Measurements from ENCODE around the gene JARID2. TPM values are rescaled to one million over a fixed set of nuclear protein-coding genes. Genes with fewer than 3 reads are reported as not detected.

The JARID2 gene
- polyA plus RNA-seq, 1 experiment, result 9.7 TPM

- Histone ChIP-seq H3K27me3 (ENCODE audit: control insufficient read depth, insufficient read depth, low read length) (no peaks in the 10 kb centered on the region), H3K4me3 (ENCODE audit: low read depth, low read length) (no peak overlapping the region), H3K27ac (ENCODE audit: low read depth, low read length) (no peak overlapping the region), H3K9me3 (ENCODE audit: control insufficient read depth, insufficient read depth, low read length) (no peaks in the 10 kb centered on the region)
- DNase-seq (ENCODE audit: low read depth, low spot score), result no peak
- TF ChIP-seq CTCF (IDR thresholded peaks at IDR 0.05; ENCODE audit: low read depth, low read length), result no peak
- POLR2A ChIA-PET, result interaction anchor here (0.5 kb wide), 1 partner anchor 189 kb away, joined by 3 read pairs; the partner anchor contains the start of gene DTNBP1
- CTCF ChIA-PET, result interaction anchor here (1.7 kb wide), 1 partner anchor 10 kb away, joined by 8 read pairs; no protein-coding TSS in a partner anchor
Measured at GRCh38 chr6:15473741-15474161, 227.9 kb downstream of the JARID2 start.

- Histone ChIP-seq H3K9me3 (ENCODE audit: control insufficient read depth, insufficient read depth, low read length) (no peaks in the 10 kb centered on the region), H3K27me3 (ENCODE audit: control insufficient read depth, insufficient read depth, low read length) (no peaks in the 10 kb centered on the region), H3K4me3 (ENCODE audit: low read depth, low read length) (no peak overlapping the region), H3K27ac (ENCODE audit: low read depth, low read length) (no peak overlapping the region)
- POLR2A ChIA-PET, result interaction anchor here (0.6 kb wide), 1 partner anchor 228 kb away, joined by 3 read pairs; the partner anchor contains the start of gene JARID2
- DNase-seq (ENCODE audit: low read depth, low spot score), result no peak
- TF ChIP-seq CTCF (IDR thresholded peaks at IDR 0.05; ENCODE audit: low read depth, low read length), result no peak
- CTCF ChIA-PET, result interaction anchor here (1.7 kb wide), 1 partner anchor 10 kb away, joined by 8 read pairs; no protein-coding TSS in a partner anchor
Measured at GRCh38 chr6:15474196-15474595, 228.3 kb downstream of the JARID2 start.

DNA sequence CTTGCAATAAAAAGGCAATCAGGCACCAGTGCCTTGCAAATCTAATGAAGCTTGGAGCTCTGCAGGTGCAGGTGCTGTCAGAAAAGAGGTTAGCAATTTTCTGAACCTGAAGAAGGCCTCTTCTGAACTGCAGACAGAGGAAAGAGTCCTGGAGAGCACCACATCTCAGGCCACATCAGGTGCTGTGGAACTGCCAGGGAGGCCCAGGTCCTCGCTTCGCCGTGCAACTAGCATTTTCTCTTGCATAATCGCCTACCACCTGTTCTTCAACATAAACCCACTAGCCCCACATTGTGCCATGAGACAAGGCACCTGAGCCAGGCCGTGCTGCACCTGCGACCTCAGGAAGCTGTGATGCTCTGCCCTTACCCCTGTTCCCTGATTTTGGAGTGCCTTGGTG, 229.4 kb downstream of the JARID2 start:
- DNase-seq (ENCODE audit: low read depth, low spot score), result no peak
- Histone ChIP-seq H3K27ac (ENCODE audit: low read depth, low read length) (no peak overlapping the region), H3K4me3 (ENCODE audit: low read depth, low read length) (no peak overlapping the region), H3K27me3 (ENCODE audit: control insufficient read depth, insufficient read depth, low read length) (no peaks in the 10 kb centered on the region), H3K9me3 (ENCODE audit: control insufficient read depth, insufficient read depth, low read length) (no peaks in the 10 kb centered on the region)
- CTCF ChIA-PET, result interaction anchor here (0.6 to 1.5 kb wide), 2 partner anchors 15 to 1429 kb away, joined by 3 to 4 read pairs; no protein-coding TSS in a partner anchor
- POLR2A ChIA-PET, result no interaction called here
- TF ChIP-seq CTCF (IDR thresholded peaks at IDR 0.05; ENCODE audit: low read depth, low read length), result no peak

DNA sequence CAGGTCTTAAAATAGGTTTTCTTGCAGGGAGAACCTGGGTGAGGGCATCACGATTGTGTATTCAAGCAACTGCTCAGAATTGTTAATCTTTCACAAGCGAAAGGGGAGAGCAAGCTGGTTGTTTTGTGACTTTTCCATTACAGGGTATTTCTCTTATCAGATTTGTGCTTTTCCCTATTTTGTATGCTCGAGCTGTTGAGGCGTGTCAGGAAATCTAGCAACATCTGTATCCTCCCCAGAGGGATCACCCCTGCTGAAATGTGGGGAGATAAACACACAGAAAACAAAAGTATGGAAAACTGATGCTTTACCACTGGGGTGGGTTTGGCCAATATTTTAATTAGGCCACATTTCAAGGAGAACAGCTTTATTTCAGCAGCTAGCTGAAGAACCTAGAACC, 230.0 kb downstream of the JARID2 start:
- H3K9me3 ChIP-seq (ENCODE audit: control insufficient read depth, insufficient read depth, low read length), result no peaks in the 10 kb centered on the region
- no peak for TF ChIP-seq CTCF (IDR thresholded peaks at IDR 0.05; ENCODE audit: low read depth, low read length)
- no peak overlapping the region for H3K4me3 ChIP-seq (ENCODE audit: low read depth, low read length)
- DNase-seq (ENCODE audit: low read depth, low spot score), result no peak
- CTCF ChIA-PET, result interaction anchor here (1.0 to 1.5 kb wide), 2 partner anchors 15 to 34 kb away, joined by 3 to 4 read pairs; no protein-coding TSS in a partner anchor
- H3K27me3 ChIP-seq (ENCODE audit: control insufficient read depth, insufficient read depth, low read length), result no peaks in the 10 kb centered on the region
- POLR2A ChIA-PET, result no interaction called here
- peak overlapping the region; percentile 25 for H3K27ac ChIP-seq (ENCODE audit: low read depth, low read length)

GRCh38 chr6:15476631-15477380, 230.9 kb downstream of the JARID2 start:
- Histone ChIP-seq H3K4me3 (ENCODE audit: low read depth, low read length) (no peak overlapping the region), H3K27ac (ENCODE audit: low read depth, low read length) (peak overlapping the region; percentile 83), H3K9me3 (ENCODE audit: control insufficient read depth, insufficient read depth, low read length) (no peaks in the 10 kb centered on the region), H3K27me3 (ENCODE audit: control insufficient read depth, insufficient read depth, low read length) (no peaks in the 10 kb centered on the region)
- CTCF ChIA-PET, result interaction anchor here (0.5 to 1.5 kb wide), 3 partner anchors 14 to 68 kb away, joined by 3 to 4 read pairs (median 3); no protein-coding TSS in a partner anchor
- POLR2A ChIA-PET, result no interaction called here
- TF ChIP-seq CTCF (IDR thresholded peaks at IDR 0.05; ENCODE audit: low read depth, low read length), result no peak
- peak; percentile 82 for DNase-seq (ENCODE audit: low read depth, low spot score)
